ENCODE results near the gene DMTF1. TPM values are rescaled to one million over a fixed set of nuclear protein-coding genes. Genes with fewer than 3 reads are reported as not detected.
A peak's percentile ranks its signal among the peaks of the same experiment; 100 is the strongest.

The DMTF1 gene
- total and polyA plus RNA-seq, 2 donors (not counting 1 experiment from before 2014, with no cell fraction given), result 139 to 235 TPM

GRCh38 chr7:87220026-87220733 is 67.9 kb downstream of the DMTF1 start:
- WGBS (ENCODE audit: insufficient coverage), result under 1% methylated on average over 75 of the region's 75 CpGs
- Mint-ChIP-seq H3K27ac (peak overlapping the region; percentile 100), H3K4me3 (peak overlapping the region; percentile 99), H3K9me3 (ENCODE audit: insufficient read depth) (no peaks in the 10 kb centered on the region), H3K4me1 (peaks cover 40% of the 10 kb centered on the region), H3K27me3 (no peaks in the 10 kb centered on the region)
- peak; percentile 23 for TF ChIP-seq CTCF (IDR thresholded peaks at IDR 0.05)
- no peak for TF ChIP-seq EZH2 (IDR thresholded peaks at IDR 0.05; ENCODE audit: borderline replicate concordance, insufficient read depth, low read depth, low read length, poor library complexity, severe bottlenecking)
- Histone ChIP-seq H3K4me2 (replicated peaks; ENCODE audit: low read depth, low read length, poor library complexity, severe bottlenecking) (peak overlapping the region; percentile 92), H3K36me3 (replicated peaks in 1 of 2; ENCODE audit: control extremely low read depth in 1 of 2, control insufficient read depth in 1 of 2, extremely low read depth in 1 of 2, insufficient read depth in 2 of 2, low read length in 1 of 2) (peaks cover 0 to 2% of the 10 kb centered on the region in 2 experiments), H3K4me1 (ENCODE audit: control insufficient read depth in 2 of 2, insufficient read depth in 2 of 2, low read length in 2 of 2) (peaks cover 39 to 43% of the 10 kb centered on the region in 2 donors), H3K9me3 (ENCODE audit: control extremely low read depth in 1 of 3, control insufficient read depth in 2 of 3, insufficient read depth in 1 of 3, low read length in 2 of 3) (no peaks in the 10 kb centered on the region), H3K9ac (ENCODE audit: low read length) (peak overlapping the region; percentile 91), H3K4me3 (ENCODE audit: control extremely low read depth in 1 of 5, extremely low read depth in 1 of 5, insufficient read depth in 1 of 5, low read depth in 2 of 5, low read length in 4 of 5) (peak overlapping the region; percentile 79 to 99 (median 91)), H3K27me3 (replicated peaks in 1 of 4; ENCODE audit: control extremely low read depth in 1 of 4, control insufficient read depth in 3 of 4, insufficient read depth in 4 of 4, low read length in 3 of 4) (peaks cover 0 to 4% (median 0%) of the 10 kb centered on the region in 4 experiments), H3K27ac (ENCODE audit: low read length in 2 of 2) (peak overlapping the region; percentile 93 to 95), H2AFZ (ENCODE audit: insufficient read depth, low read depth, low read length, poor library complexity, severe bottlenecking) (peak overlapping the region; percentile 81), H4K20me1 (ENCODE audit: control insufficient read depth, insufficient read depth, low read length, poor library complexity, severe bottlenecking) (peaks cover 18% of the 10 kb centered on the region), H3K79me2 (ENCODE audit: control insufficient read depth, insufficient read depth, low read length) (peaks cover 30% of the 10 kb centered on the region)
- intact Hi-C loops (cut with micrococcal nuclease), result loop anchor here (1.0 to 5.0 kb wide), 3 partner anchors 68 to 997 kb away; partner anchors contain the start of genes DMTF1 and RUNDC3B
- peak; percentile 48 for ATAC-seq (ENCODE audit: low read depth)
- ChIA-PET CTCF (interaction anchor here (0.9 to 2.2 kb wide), 13 partner anchors 16 to 162 kb away, joined by 3 to 11 read pairs (median 5); partner anchors contain the start of genes DMTF1 and ELAPOR2), POLR2A (interaction anchor here (1.0 to 4.7 kb wide), 5 partner anchors 29 to 379 kb away, joined by 3 to 58 read pairs (median 5); partner anchors contain the start of genes CROT and DMTF1)
- peak; percentile 88 for DNase-seq
